Liver (tissue), 3 donors: ENCODE measurements around the gene ASCL2.

Source experiments
- ATF3 ChIP-seq: IDR thresholded peaks from 2 replicates; pipeline ENCODE4 v1.6.1; 2016; ENCODE audit warnings: antibody characterized with exemption
- JUND ChIP-seq, 2 donors: IDR thresholded peaks; 2 replicates each; pipeline ENCODE4 v1.6.1; 2016; ENCODE audit warnings: antibody characterized with exemption in 2 of 2
- NR2F2 ChIP-seq: IDR thresholded peaks from 2 replicates; pipeline ENCODE4 v1.6.1; 2016; ENCODE audit warnings: antibody characterized with exemption
- RAD21 ChIP-seq, 2 donors: IDR thresholded peaks; 2 replicates each; pipeline ENCODE4 v1.6.1; 2016; ENCODE audit warnings: antibody characterized with exemption in 2 of 2, mild to moderate bottlenecking in 2 of 2
- SP1 ChIP-seq: IDR thresholded peaks from 2 replicates; pipeline ENCODE4 v1.6.1; 2018; ENCODE audit warnings: antibody characterized with exemption, mild to moderate bottlenecking
- TAF1 ChIP-seq: conservative IDR thresholded peaks from 2 replicates; pipeline ENCODE4 v1.6.1; 2016; ENCODE audit warnings: antibody characterized with exemption, mild to moderate bottlenecking
- YY1 ChIP-seq: IDR thresholded peaks from 2 replicates; pipeline ENCODE4 v1.6.1; 2016; ENCODE audit warnings: antibody characterized with exemption, mild to moderate bottlenecking
- TF ChIP-seq, protein P1 (sequence below): IDR thresholded peaks from 2 replicates; pipeline ENCODE4 v1.6.1; 2016; ENCODE audit warnings: antibody characterized with exemption
- TF ChIP-seq, protein P2 (sequence below): fragments of 150-350 bp; IDR thresholded peaks from 2 replicates; pipeline ENCODE4 v1.5.1; 2017; ENCODE audit warnings: improper control_type of control experiment, low read depth, low read length; ENCODE audit not compliant: missing input control
- TF ChIP-seq, protein P3 (sequence below): IDR thresholded peaks from 2 replicates; pipeline ENCODE4 v1.6.1; 2016; ENCODE audit warnings: antibody characterized with exemption, mild to moderate bottlenecking
- donor health status: healthy.
- donor health status: healthy.

GRCh38 chr11:2310073-2310785 lies 39.8 kb upstream of the ASCL2 start:
- TF ChIP-seq, protein P1, sequence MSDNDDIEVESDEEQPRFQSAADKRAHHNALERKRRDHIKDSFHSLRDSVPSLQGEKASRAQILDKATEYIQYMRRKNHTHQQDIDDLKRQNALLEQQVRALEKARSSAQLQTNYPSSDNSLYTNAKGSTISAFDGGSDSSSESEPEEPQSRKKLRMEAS = no peak
- TF ChIP-seq, protein P2, sequence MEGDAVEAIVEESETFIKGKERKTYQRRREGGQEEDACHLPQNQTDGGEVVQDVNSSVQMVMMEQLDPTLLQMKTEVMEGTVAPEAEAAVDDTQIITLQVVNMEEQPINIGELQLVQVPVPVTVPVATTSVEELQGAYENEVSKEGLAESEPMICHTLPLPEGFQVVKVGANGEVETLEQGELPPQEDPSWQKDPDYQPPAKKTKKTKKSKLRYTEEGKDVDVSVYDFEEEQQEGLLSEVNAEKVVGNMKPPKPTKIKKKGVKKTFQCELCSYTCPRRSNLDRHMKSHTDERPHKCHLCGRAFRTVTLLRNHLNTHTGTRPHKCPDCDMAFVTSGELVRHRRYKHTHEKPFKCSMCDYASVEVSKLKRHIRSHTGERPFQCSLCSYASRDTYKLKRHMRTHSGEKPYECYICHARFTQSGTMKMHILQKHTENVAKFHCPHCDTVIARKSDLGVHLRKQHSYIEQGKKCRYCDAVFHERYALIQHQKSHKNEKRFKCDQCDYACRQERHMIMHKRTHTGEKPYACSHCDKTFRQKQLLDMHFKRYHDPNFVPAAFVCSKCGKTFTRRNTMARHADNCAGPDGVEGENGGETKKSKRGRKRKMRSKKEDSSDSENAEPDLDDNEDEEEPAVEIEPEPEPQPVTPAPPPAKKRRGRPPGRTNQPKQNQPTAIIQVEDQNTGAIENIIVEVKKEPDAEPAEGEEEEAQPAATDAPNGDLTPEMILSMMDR = no peak
- TF ChIP-seq YY1 = no peak
- TF ChIP-seq SP1 = no peak
- no peak for TF ChIP-seq JUND (IDR thresholded peaks at IDR 0.05)
- no peak for TF ChIP-seq TAF1
- TF ChIP-seq ATF3 = no peak
- no peak for TF ChIP-seq NR2F2
- TF ChIP-seq RAD21 (IDR thresholded peaks at IDR 0.05) = no peak
- TF ChIP-seq, protein P3, sequence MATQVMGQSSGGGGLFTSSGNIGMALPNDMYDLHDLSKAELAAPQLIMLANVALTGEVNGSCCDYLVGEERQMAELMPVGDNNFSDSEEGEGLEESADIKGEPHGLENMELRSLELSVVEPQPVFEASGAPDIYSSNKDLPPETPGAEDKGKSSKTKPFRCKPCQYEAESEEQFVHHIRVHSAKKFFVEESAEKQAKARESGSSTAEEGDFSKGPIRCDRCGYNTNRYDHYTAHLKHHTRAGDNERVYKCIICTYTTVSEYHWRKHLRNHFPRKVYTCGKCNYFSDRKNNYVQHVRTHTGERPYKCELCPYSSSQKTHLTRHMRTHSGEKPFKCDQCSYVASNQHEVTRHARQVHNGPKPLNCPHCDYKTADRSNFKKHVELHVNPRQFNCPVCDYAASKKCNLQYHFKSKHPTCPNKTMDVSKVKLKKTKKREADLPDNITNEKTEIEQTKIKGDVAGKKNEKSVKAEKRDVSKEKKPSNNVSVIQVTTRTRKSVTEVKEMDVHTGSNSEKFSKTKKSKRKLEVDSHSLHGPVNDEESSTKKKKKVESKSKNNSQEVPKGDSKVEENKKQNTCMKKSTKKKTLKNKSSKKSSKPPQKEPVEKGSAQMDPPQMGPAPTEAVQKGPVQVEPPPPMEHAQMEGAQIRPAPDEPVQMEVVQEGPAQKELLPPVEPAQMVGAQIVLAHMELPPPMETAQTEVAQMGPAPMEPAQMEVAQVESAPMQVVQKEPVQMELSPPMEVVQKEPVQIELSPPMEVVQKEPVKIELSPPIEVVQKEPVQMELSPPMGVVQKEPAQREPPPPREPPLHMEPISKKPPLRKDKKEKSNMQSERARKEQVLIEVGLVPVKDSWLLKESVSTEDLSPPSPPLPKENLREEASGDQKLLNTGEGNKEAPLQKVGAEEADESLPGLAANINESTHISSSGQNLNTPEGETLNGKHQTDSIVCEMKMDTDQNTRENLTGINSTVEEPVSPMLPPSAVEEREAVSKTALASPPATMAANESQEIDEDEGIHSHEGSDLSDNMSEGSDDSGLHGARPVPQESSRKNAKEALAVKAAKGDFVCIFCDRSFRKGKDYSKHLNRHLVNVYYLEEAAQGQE = no peak
